ENCODE results near the gene DACT3. TPM values are rescaled to one million over a fixed set of nuclear protein-coding genes. Genes with fewer than 3 reads are reported as not detected.

Gene DACT3
- total RNA-seq, 1 experiment from 2014 or later: 0.38 TPM

GRCh38 chr19:46611776-46612175, 49.2 kb downstream of the DACT3 start:
- no peak for DNase-seq (ENCODE audit: low spot score)

GRCh38 chr19:46610851-46611770, 49.9 kb downstream of the DACT3 start:
- DNase-seq (ENCODE audit: low spot score): no peak

- no peak for DNase-seq (ENCODE audit: low spot score)
Measured at GRCh38 chr19:46610413-46610775, 50.6 kb downstream of the DACT3 start.

GRCh38 chr19:46609511-46610412, 51.2 kb downstream of the DACT3 start:
- no peak for DNase-seq (ENCODE audit: low spot score)

GRCh38 chr19:46608581-46609345, 52.2 kb downstream of the DACT3 start:
- DNase-seq (ENCODE audit: low spot score): no peak

- DNase-seq (ENCODE audit: low spot score): no peak
Measured at GRCh38 chr19:46608178-46608577, 52.8 kb downstream of the DACT3 start.

- DNase-seq (ENCODE audit: low spot score): no peak
Measured at GRCh38 chr19:46607448-46607841, 53.5 kb downstream of the DACT3 start.

GRCh38 chr19:46606681-46607447, 54.1 kb downstream of the DACT3 start:
- DNase-seq (ENCODE audit: low spot score): no peak

GRCh38 chr19:46606019-46606418, 55.0 kb downstream of the DACT3 start:
- DNase-seq (ENCODE audit: low spot score): no peak

- DNase-seq (ENCODE audit: low spot score): no peak
Measured at GRCh38 chr19:46605356-46605821, 55.6 kb downstream of the DACT3 start.

GRCh38 chr19:46604781-46605355, 56.1 kb downstream of the DACT3 start:
- no peak for DNase-seq (ENCODE audit: low spot score)

- no peak for DNase-seq (ENCODE audit: low spot score)
Measured at GRCh38 chr19:46603752-46604231, 57.2 kb downstream of the DACT3 start.

- DNase-seq (ENCODE audit: low spot score): peak; percentile 66
Measured at GRCh38 chr19:46603195-46603637, 57.8 kb downstream of the DACT3 start.

- DNase-seq (ENCODE audit: low spot score): peak; percentile 58
Measured at GRCh38 chr19:46602392-46603194, 58.4 kb downstream of the DACT3 start.

GRCh38 chr19:46601318-46602224, 59.4 kb downstream of the DACT3 start, which contains the start of gene CALM3:
TSS of gene CALM3 (plus strand) at chr19:46601330. CDS start at chr19:46601435, 105 bp downstream.
- peak; percentile 35 for DNase-seq (ENCODE audit: low spot score)

GRCh38 chr19:46600384-46601317, 60.3 kb downstream of the DACT3 start:
- peak; percentile 100 for DNase-seq (ENCODE audit: low spot score)

All from HT-29 (cell line).